ENCODE measurements around the gene AMBP.

AMBP gene

GRCh38 chr9:114033397-114034103 lies 44.5 kb downstream of the AMBP start:
- no peak for DNase-seq (ENCODE audit: low read depth in 4 of 4, low spot score in 1 of 4)

- no peak for DNase-seq (ENCODE audit: low read depth in 4 of 4, low spot score in 1 of 4)
Observed at GRCh38 chr9:114031948-114032840, 45.9 kb downstream of the AMBP start.

GRCh38 chr9:114031037-114031630 lies 47.0 kb downstream of the AMBP start:
- DNase-seq (ENCODE audit: low read depth in 4 of 4, low spot score in 1 of 4): no peak

- no peak for DNase-seq (ENCODE audit: low read depth in 4 of 4, low spot score in 1 of 4)
Observed at GRCh38 chr9:114030364-114030763, 47.7 kb downstream of the AMBP start.

- no peak for DNase-seq (ENCODE audit: low read depth in 4 of 4, low spot score in 1 of 4)
Observed at GRCh38 chr9:114029311-114030170, 48.6 kb downstream of the AMBP start.

- DNase-seq (ENCODE audit: low read depth in 4 of 4, low spot score in 1 of 4): no peak
Observed at GRCh38 chr9:114028646-114029045, 49.5 kb downstream of the AMBP start.

- no peak for DNase-seq (ENCODE audit: low read depth in 4 of 4, low spot score in 1 of 4)
Observed at GRCh38 chr9:114027863-114028465, 50.1 kb downstream of the AMBP start.

GRCh38 chr9:114027159-114027862 lies 50.8 kb downstream of the AMBP start:
- no peak for DNase-seq (ENCODE audit: low read depth in 4 of 4, low spot score in 1 of 4)

GRCh38 chr9:114026335-114026734 lies 51.8 kb downstream of the AMBP start:
- no peak for DNase-seq (ENCODE audit: low read depth in 4 of 4, low spot score in 1 of 4)

- DNase-seq (ENCODE audit: low read depth in 4 of 4, low spot score in 1 of 4): no peak
Observed at GRCh38 chr9:114025760-114026159, 52.3 kb downstream of the AMBP start.

GRCh38 chr9:114025196-114025753 lies 52.8 kb downstream of the AMBP start:
- DNase-seq (ENCODE audit: low read depth in 4 of 4, low spot score in 1 of 4): no peak

GRCh38 chr9:114023961-114024360 lies 54.1 kb downstream of the AMBP start:
- no peak for DNase-seq (ENCODE audit: low read depth in 4 of 4, low spot score in 1 of 4)

- no peak for DNase-seq (ENCODE audit: low read depth in 4 of 4, low spot score in 1 of 4)
Observed at GRCh38 chr9:114021578-114021977, 56.5 kb downstream of the AMBP start.

- DNase-seq (ENCODE audit: low read depth in 4 of 4, low spot score in 1 of 4): no peak
Observed at GRCh38 chr9:114017741-114018715, 60.1 kb downstream of the AMBP start.

GRCh38 chr9:114016629-114017423 lies 61.3 kb downstream of the AMBP start:
- no peak for DNase-seq (ENCODE audit: low read depth in 4 of 4, low spot score in 1 of 4)

GRCh38 chr9:114016101-114016500 lies 62.0 kb downstream of the AMBP start:
- DNase-seq (ENCODE audit: low read depth in 4 of 4, low spot score in 1 of 4): no peak

GRCh38 chr9:114015607-114016006 lies 62.5 kb downstream of the AMBP start:
- DNase-seq (ENCODE audit: low read depth in 4 of 4, low spot score in 1 of 4): no peak

GRCh38 chr9:114014044-114014443 lies 64.1 kb downstream of the AMBP start:
- DNase-seq (ENCODE audit: low read depth in 4 of 4, low spot score in 1 of 4): no peak

Measured in stimulated activated CD4-positive, alpha-beta T cell treated with anti-CD3 and anti-CD28 coated beads, Interleukin-1b, Interleukin-23, amount 100 ng/mL, for 24 hours (primary cell).